Fibroblast of peridontal ligament (primary cell): ENCODE data around the gene HOOK1.
A peak's percentile ranks its signal among the peaks of the same experiment; 100 is the strongest.
"Not testable (repeated sequence)": the region's sequence is repeated elsewhere in the genome, so short reads cannot be mapped to it uniquely, and the experiment has no call there.

Experiments
- DNase-seq: peaks from one replicate; pipeline ENCODE4 v3.0.0-alpha.2; 2010; ENCODE audit errors: extremely low read depth

Gene HOOK1

DNA sequence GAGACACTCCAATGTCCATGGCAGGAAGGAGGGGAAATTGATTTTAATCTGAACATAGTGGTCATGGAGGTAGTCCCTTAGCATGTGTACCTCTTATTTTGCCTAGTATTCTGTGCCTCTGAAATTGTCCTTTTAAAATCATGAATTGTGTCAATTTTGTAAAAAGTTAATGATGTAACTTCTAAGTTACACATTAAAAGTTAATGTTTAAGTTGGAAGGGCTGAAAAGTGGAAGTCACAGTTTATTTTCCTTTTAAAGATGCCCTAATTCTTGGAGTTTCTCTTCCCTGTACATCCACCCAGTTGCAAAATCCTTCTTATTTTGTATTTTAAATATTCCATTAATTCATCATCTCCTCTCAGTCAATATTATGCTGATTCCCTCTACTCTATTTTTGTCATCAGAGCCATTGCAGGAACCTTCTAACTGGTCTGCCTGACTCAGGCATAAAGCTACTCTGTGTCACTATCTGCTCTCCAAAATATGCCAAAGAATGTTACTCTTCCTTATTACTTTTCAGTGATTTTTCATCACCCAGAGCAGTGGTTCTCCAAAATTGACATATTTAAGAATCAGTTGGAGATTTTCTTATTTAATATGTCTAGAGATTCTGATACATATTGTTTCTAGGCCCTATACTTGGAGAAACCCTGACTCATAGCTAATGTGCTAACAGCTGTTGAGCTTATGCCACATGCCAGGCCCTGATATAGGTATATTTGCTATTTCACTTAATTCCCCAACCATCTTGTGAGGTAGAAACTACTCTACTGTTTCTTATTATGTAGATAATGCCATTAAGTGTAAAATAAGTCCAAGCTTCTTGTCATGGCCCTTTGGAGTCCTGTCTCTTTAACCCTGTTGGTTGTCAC is 5.1 kb downstream of the HOOK1 start:
- no peak for DNase-seq

DNA sequence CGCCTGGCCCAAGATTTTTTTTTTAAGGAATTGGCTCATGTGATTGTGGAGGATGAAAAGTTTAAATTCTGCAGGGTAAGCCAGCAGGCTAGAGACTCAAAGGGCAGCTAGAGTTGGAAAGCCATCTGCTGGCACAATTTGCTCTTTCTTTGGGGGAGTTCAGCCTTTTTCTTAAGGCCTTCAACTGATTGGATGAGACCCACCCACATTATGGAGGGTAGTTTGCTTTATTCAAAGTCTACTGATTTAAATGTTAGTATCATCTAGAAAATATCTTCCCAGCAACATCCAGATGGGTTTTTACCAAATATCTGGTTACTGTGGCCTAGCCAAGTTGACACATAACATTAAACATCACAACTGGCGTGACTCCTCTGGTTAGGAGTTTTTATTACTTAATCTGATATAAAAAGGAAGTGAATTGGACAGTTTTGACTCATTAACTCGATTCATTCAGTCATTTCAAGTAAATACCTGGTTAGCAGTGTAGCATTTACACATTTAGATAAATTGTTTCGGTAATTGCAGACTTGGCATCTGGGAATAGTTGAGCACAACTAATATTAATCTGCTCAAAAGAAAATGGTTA is 12.4 kb downstream of the HOOK1 start:
- no peak for DNase-seq

DNA sequence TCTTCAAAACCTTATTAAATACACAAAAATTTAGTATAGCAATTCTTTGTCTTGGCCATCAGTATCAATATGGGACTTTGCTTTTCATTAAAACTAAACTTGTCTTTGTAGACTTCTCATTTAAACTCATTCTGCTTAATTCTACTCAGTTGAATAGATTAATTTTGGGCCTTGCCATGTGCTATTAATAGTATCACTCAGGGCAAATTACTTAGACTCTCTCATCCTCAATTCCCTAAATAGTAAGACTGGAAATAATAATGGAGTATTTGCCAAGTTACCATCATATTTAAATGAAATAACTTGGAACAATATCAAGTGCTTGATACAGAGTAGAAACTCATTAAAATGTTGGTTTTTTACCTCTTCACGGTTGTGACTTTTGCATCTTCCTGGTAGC is 13.4 kb downstream of the HOOK1 start:
- no peak for DNase-seq

DNA sequence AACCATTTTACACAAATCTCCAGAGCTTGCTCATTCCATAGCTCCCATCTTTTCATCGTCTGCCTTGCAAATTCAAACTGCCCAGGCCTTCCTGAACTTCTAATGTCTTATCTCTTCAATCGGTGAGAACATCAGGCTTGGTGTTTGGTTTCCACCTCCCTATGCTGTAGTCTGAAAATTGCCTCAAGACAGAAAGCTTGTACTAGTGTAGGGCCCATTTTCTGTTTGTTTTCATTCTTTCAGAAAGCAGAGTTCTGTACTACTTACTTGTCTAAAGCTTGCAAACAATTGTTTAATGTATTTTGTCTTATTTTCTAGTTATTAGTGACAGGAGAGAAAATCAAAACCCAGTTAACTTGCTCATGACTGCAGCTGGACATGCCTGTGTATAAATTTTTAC is 16.8 kb downstream of the HOOK1 start:
- no peak for DNase-seq

DNA sequence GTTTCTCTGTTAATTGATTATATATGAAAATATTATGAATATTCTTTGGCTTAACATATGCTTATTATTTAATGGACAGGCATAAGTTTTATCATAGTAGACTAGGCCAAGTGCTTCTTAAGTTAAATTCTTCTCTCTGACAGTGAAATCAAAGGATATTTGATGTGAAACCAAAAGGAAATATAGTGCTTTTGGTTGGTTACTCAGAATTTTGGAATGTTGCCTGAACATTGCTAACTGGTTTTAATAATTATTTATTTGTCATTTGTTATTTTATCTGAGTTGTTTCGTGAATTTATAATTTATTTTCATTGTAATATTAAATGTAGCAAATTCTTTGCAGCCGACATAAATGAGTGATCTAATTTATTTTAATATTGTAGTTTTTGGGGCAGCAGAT is 18.3 kb downstream of the HOOK1 start:
- DNase-seq: no peak

DNA sequence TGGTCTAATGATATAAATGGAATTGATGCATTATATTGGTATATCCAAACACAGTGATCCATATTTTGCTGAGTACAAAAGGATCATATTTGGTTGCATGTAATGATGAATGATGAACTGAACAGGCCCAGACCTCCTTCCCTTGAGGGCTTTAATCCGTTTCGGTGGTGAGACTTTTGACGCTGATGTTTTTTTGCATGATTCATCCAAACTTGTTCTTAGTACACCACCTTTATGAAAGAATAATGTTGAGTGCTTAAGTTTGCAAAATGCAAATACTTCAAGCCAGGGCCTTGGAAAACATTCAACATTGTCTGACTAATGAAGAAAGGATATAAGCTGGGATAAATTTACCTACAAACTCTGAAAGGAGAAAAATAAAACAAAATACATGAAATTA is 19.2 kb downstream of the HOOK1 start:
- no peak for DNase-seq

DNA sequence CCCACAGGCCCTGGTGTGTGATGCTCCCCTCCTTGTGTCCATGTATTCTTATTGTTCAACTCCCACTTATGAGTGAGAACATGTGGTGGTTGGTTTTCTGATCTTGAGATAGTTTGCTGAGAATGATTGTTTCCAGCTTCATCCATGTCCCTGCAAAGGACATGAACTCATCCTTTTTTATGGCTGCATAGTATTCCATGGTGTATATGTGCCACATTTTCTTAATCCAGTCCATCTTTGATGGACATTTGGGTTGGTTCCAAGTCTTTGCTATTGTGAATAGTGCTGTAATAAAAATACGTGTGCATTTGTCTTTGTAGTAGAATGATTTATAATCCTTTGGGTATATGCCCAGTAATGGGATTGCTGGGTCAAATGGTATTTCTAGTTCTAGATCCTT is 23.1 kb downstream of the HOOK1 start:
- not testable (repeated sequence) for DNase-seq

DNA sequence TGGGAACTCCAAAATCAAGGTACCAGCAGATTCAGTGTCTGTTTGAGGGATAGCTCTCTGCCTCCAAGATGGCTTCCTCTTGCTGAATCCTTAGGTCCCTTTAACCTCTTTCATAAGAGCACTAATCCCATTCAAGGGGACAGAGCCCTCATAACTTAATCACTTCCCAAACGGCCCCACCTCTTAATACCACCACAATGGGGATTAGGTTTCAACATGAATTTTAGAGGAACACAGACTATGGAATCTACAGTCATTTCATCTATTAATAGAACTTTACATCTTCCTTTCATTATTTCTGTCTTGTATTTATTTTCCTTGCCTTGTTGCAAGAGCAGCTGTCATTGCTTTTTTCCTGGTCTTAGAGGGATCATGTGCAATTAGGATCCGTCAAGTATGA is 30.3 kb downstream of the HOOK1 start:
- DNase-seq: no peak

DNA sequence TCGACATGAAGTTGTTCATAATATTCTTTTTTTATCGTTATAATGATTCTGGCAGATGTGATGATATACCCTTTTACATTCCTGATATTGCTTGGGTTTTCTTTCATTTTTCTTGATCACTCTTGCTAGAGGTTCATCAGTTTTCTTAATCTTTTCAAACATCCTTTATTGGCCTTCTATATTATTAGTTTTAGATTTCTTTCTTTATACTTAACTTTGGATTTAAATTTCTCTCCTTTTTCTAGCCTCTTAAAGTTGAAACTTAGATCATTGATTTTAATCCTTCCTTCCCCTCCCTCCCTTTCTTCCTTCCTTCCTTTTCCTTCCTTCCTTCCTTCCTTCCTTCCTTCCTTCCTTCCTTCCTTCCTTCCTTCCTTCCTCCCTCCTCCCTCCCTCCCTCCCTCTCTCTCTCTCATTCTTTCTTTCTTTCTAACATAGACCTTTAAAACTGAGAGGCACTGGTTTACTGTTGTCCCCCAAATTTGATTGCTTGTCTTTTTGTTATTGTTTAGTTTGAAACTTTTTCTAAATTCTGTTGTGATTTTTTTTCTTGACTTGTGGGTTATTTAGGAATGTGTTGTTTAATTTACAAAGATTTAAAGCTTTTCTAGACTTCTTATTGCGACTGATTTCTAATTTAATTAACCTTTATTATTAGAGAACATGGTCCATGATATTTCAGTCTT is 31.6 kb downstream of the HOOK1 start:
- no peak for DNase-seq

DNA sequence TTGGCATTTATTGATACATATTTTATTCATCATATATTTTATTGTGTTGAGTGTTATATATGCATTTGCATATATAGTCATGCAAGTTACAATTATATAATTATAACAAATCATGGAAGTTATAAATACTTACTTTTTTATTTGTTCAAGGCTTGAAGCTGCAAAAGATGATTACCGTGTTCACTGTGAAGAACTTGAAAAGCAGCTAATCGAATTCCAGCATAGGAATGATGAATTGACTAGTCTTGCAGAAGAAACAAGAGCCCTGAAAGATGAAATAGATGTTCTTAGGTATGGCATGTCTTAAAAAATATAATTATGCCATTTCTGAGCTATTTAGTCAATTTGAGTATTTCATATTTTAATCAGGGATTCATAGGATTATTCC is 32.1 kb downstream of the HOOK1 start:
- no peak for DNase-seq

DNA sequence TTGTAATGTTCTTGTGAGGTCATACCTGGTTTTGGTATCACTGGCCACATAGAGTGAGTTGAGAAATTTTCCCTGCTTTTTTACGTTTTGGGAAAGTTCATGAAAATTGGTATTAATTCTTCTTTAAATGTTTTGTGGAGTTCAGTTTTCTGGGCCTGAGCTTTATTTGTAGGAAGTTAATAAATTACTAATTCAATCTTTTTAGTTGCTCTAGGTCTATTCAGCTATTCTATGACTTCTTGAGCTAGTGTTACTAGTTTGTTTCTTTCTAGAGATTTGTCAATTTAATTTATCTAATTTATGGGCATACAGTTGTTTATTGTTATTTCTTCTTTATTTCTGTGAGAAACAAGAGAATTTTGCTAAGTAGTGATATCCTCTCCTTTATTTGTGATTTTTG is 37.4 kb downstream of the HOOK1 start:
- DNase-seq: no peak

DNA sequence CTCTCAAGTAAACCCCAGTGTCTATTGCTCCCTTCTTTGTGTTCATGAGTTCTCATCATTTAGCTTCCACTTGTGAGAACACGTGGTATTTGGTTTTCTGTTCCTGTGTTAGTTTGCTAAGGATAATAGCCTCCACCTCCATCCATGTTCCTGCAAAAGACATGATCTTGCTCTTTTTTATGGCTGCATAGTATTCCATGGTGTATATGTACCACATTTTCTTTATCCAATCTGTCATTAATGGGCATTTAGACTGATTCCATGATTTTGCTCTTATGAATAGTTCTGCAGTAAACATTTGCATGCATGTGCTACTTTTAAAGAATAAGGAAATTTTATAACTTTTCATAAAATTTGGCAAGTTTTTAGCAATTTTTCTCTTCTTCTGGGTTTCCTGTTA is 40.5 kb downstream of the HOOK1 start:
- not testable (repeated sequence) for DNase-seq

DNA sequence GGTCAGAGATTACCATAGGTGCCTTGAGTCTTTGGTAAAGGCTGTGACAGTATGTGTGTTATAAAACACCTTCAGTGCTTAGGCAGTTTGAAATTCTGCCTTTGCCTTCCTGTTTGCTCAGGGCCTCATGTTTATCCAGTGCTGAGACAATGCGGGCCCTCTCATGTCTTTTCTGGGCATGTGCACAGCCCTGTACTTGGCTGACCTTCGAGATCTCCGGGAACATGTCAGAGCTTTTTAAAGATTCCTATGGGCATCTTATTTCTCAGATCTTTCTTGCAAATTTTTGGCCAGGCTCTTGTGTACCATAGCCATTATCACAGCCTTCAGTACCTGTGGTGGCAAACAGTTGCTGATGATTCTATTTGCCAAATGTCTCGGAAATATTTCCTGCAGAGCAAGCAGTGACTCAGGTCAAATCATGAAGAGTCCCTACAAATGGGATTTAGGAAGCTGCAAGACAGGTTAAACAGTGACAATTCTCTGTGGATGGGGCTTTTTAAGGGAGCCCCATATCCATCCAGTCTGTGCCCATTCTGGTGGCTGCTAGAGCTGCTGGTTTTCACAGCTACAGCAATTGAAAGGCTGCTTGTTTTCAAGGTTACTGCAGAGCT is 42.1 kb downstream of the HOOK1 start:
- DNase-seq: no peak

DNA sequence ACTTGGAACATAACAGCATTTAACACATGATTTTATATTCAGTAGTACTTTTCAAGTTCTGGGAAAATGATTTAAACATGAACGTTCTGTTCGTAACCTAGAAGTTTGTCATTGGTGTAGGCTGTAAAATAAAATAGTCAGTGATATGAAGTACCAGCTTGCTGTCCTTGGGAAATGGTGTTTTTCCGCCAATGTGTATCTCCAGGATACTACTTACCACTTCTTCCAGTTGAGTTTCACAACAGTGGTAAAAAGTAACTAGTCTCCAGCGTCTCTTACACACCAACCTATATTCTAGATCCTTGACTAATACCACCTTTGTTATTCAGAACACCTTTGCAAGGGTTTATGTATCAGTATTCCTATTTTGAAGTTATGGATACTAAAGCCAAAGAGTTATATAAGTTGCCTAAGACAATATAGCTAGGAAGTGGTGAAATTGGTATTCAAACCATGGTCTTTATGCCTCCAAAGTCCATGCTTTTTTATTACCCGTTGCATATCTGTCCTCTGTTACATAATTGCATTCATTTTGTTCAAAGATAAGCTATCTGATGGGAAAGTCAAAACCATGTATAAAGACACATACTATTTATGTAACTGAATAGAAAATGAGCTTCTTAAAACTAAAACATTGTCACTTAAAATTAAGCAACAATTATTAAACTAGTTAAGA is 43.1 kb downstream of the HOOK1 start:
- no peak for DNase-seq

DNA sequence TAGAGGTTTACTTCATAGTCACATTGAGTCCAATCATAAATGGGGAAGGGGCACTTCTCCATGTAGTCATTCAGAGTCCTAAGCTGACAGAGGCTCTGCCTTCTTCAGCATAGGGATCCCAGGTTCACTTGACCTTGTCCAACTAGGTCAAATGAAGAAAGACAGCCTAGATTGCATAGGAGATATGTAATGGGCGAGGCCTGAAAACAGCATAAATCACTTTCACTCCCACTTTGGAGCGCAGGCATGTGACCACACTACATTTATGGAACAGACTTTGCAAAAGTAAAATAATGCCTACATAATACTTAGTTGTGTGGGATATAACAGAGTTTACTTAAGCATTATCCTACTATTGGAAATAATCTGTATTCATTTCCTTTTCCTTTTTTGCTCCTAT is 51.7 kb downstream of the HOOK1 start:
- no peak for DNase-seq

DNA sequence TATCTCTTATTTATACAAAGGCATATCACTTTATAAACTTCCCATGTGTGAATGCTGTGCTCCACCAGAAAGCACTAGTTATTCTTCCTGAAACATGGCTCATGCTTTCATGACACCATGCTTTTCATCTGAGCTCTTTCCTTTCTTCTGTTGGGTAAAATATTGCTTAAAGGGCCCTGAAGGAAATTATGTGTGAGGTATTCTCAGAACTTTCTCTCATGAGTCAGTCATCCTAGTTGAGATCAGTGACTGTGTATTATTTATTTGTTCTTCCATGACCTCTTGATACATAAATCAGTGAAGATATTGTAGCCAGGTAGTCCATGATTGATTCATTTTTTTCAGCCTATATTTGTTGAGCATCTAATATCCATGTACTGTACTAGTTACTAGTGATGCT is 57.0 kb downstream of the HOOK1 start:
- no peak for DNase-seq

DNA sequence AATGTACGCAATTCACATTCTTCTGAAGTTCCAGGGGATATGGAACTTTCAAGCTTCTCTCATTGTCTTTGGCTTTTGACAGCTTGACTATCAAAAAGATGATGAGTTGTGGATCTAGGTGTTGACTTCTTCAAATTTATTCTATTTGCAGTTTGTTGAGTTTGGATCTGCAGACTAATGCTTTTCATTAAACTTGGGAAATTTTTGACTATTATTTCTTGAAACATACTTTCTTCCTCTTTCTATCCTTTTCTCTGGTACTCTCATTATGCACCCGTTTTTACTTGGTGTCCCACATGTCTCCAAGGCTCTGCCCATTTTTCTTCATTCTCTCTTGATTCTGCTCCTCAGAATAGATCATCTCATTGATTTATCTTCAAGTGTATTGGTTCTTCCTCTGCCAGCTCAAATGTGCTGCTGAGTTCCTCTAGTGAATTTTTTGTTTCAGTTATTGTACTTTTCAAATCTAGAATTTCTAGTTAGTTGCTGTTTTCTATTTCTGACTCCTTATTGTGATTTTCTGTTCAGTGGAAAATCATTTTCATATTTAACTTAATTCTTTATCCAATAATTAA is 62.4 kb downstream of the HOOK1 start:
- DNase-seq: no peak

DNA sequence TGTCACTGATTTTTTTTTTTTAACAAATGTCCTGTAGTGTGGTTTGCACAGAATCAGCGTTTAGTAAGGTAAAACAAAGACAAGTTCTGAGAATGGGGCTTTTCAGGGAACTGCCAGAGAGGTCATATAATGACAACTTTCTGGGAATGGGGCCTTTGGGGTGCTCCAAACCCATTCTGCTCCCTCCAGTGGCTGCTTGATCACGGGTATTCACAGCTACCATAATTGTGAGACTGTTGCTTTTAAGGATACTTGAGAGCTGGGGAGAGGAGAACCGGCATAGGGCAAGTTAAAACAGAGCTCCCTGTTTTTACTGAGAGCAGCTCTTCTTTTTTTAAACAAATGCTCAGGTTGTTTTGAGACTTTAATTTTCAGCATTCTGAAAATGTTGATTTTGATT is 63.6 kb downstream of the HOOK1 start:
- DNase-seq: no peak

DNA sequence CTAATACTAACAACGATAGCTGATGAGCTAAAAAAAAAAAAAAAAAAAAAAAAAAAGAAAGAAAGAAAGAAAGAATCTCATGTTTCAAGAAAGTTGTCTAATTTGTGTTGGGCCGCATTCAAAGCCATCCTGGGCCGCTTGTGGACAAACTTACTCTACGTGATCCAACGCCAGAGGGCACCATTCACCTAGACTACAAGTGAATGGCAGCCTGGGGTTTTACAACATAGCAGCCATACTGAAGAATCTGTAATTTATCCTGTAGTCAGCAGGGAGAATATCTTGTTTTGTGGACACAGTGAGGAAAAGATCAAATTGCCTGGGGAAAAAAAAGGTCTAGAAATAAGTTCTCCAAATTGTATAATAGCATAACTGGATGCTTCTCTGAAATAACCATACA is 64.8 kb downstream of the HOOK1 start:
- peak; percentile 71 for DNase-seq

DNA sequence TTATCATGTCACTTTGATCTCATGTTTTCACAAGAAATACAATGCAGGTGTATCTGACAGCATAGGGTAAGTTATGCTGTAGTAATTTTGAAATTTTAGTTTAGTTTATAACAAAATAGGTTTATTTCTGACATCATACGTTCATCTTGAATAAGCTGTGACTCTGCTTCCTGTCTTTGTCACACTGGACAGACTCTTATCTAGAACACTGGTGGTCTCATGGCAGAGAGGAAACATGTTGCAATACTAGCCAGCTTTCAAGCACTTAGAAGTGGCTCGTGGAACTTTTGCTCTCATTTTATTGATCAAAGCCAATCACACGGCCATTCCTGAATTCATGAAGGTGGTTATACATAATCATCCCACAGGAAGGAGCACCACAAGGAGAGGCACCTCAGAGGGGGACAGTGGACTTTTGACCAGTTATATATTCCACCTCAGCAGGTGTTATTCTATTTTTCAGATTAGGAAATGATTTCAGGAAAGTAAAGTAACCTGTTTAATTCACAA is 65.3 kb downstream of the HOOK1 start:
- no peak for DNase-seq

DNA sequence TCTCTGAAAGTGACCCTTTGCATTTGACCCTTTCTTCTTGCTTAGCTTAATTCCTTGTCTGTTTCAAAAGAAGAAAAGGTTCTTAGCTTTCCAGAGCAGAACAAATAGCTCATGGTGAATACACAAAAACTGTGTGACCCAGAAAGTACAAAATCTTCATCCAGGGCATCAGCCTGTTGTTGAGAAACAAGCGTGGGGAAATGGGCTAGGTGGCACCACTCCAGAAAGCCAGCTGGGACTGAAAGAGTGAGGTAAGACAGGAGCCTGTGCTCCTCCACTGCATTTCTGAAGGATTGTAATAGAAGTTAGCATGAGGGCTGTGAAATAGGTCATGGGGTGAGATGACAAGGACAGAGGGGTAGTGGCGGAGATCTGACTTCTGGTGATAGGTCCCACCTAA is 66.0 kb downstream of the HOOK1 start:
- DNase-seq: peak; percentile 5
